ENCODE data around the gene MAP3K21.

DNA sequence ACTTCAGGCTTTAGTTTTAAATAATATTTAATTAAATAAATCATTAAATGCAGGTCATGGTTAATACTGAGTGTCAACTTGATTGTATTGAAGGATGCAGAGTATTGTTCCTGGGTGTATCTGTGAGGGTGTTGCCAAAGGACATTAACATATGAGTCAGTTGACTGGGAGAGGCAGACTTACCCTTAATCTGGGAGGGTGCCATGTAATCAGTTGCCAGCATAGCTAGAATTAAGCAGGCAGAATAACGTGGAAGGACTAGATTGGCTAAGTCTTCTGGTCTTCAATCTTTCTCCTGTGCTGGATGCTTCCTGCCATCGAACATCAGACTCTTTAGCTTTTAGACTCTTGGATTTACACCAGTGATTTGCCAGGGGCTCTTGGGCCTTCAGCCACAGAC lies 85.3 kb downstream of the MAP3K21 start:
- TF ChIP-seq, protein P1, sequence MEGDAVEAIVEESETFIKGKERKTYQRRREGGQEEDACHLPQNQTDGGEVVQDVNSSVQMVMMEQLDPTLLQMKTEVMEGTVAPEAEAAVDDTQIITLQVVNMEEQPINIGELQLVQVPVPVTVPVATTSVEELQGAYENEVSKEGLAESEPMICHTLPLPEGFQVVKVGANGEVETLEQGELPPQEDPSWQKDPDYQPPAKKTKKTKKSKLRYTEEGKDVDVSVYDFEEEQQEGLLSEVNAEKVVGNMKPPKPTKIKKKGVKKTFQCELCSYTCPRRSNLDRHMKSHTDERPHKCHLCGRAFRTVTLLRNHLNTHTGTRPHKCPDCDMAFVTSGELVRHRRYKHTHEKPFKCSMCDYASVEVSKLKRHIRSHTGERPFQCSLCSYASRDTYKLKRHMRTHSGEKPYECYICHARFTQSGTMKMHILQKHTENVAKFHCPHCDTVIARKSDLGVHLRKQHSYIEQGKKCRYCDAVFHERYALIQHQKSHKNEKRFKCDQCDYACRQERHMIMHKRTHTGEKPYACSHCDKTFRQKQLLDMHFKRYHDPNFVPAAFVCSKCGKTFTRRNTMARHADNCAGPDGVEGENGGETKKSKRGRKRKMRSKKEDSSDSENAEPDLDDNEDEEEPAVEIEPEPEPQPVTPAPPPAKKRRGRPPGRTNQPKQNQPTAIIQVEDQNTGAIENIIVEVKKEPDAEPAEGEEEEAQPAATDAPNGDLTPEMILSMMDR (conservative IDR thresholded peaks at IDR 0.05), result no peak
- no peak for TF ChIP-seq ZFX (IDR thresholded peaks at IDR 0.05)
